ENCODE measurements around the gene TDRD6. TPM values are rescaled to one million over a fixed set of nuclear protein-coding genes. Genes with fewer than 3 reads are reported as not detected.

Gene TDRD6
- total RNA-seq, 1 experiment from 2014 or later = not detected

DNA sequence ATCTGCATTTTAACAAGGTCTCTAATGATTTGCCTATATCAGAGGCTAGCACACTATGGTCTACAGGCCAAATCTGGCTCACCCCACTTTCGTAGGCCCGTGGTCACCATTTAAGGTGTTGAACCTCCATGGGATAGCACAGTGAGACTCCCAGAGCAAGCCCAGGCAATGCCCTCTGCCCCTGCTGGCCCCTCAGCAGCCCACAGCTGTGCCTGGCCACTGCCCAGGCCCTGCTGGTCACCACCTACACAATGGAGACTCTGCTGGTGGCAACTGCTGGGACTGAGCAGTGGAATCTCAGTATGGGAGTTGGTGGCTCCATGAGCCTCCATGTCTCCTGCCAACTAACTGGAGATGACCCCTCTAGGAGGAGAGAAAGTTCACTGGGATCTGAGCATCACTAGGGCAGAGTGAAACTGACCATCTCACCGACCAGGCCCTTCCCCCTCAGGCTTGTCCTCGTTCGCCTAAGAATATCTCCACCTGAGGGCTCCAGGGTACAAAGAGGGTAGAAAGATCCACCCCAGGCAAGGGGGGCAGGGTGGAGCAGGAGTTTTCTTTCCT lies 61.3 kb downstream of the TDRD6 start:
- no peaks in the 10 kb centered on the region for H3K4me1 ChIP-seq (ENCODE audit: insufficient read depth, low read length, poor library complexity, severe bottlenecking)
- no peak overlapping the region for H3K4me3 ChIP-seq (ENCODE audit: low read depth, low read length, poor library complexity, severe bottlenecking)
- DNase-seq (ENCODE audit: low spot score) = no peak
- CTCF ChIA-PET = no interaction called here
- no peak for TF ChIP-seq CTCF (conservative IDR thresholded peaks at IDR 0.05; ENCODE audit: low read depth, low read length)
- TF ChIP-seq EZH2 (IDR thresholded peaks at IDR 0.05; ENCODE audit: borderline replicate concordance, low read depth, low read length, poor library complexity, severe bottlenecking) = no peak
- peaks cover 8% of the 10 kb centered on the region for H3K27me3 ChIP-seq (replicated peaks; ENCODE audit: insufficient read depth, low read depth, low read length, poor library complexity)
- H3K27ac ChIP-seq (ENCODE audit: low read depth, low read length, poor library complexity, severe bottlenecking) = no peak overlapping the region
- POLR2A ChIA-PET (ENCODE audit: low non-redundant PET) = no interaction called here
- H3K36me3 ChIP-seq (ENCODE audit: insufficient read depth, low read length, poor library complexity, severe bottlenecking) = no peaks in the 10 kb centered on the region
- no peaks in the 10 kb centered on the region for H3K9me3 ChIP-seq (ENCODE audit: low read depth, low read length, poor library complexity, severe bottlenecking)
- intact Hi-C loops (cut with micrococcal nuclease; ENCODE audit: unreplicated experiment) = no loop called here
- no TSS peak for BruUV-seq (replicated peaks)

DNA sequence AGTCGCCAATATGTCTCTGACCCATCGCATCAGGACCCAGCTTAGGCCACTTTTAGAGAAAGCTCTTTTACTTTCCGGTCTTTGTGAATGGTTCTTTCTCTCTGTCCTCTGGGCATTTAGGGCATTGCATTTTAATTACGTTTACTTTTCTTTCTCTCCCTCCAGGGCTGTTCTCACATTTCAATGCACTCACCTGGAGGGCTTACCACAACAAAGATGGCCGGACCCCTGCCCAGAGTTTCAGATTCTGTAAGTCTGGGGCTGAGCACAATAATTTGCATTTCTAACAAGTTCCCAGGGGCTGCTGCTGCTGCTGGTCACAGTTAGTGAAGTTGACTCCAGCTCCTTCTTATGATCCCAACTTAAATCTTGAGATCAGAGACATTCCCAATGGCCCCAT lies 62.0 kb downstream of the TDRD6 start:
- H3K36me3 ChIP-seq (ENCODE audit: insufficient read depth, low read length, poor library complexity, severe bottlenecking) = no peaks in the 10 kb centered on the region
- TF ChIP-seq EZH2 (IDR thresholded peaks at IDR 0.05; ENCODE audit: borderline replicate concordance, low read depth, low read length, poor library complexity, severe bottlenecking) = no peak
- TF ChIP-seq CTCF (conservative IDR thresholded peaks at IDR 0.05; ENCODE audit: low read depth, low read length) = no peak
- ChIA-PET CTCF (no interaction called here), POLR2A (ENCODE audit: low non-redundant PET) (no interaction called here)
- no peak overlapping the region for H3K4me3 ChIP-seq (ENCODE audit: low read depth, low read length, poor library complexity, severe bottlenecking)
- intact Hi-C loops (cut with micrococcal nuclease; ENCODE audit: unreplicated experiment) = no loop called here
- H3K27me3 ChIP-seq (replicated peaks; ENCODE audit: insufficient read depth, low read depth, low read length, poor library complexity) = peaks cover 13% of the 10 kb centered on the region
- BruUV-seq (replicated peaks) = no TSS peak
- DNase-seq (ENCODE audit: low spot score) = no peak
- no peaks in the 10 kb centered on the region for H3K9me3 ChIP-seq (ENCODE audit: low read depth, low read length, poor library complexity, severe bottlenecking)
- no peaks in the 10 kb centered on the region for H3K4me1 ChIP-seq (ENCODE audit: insufficient read depth, low read length, poor library complexity, severe bottlenecking)
- no peak overlapping the region for H3K27ac ChIP-seq (ENCODE audit: low read depth, low read length, poor library complexity, severe bottlenecking)

DNA sequence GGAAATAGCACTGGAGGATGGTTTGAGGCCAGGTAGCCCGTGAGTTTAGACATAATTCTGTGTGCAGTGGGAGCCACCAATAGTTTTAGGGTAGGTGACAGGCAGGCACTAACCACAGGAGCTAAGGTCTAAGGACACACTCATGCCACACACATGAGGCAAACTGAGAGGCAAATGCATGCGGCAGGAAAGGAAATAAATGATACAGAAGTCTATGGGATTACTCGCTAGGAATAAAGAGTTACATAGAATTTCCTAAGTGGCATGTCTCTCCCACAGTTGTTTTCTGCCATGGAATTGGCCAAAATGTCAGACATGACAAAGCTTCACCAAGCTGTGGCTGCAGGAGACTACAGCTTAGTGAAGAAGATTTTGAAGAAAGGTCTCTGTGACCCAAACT lies 64.0 kb downstream of the TDRD6 start:
- H3K9me3 ChIP-seq (ENCODE audit: low read depth, low read length, poor library complexity, severe bottlenecking) = no peaks in the 10 kb centered on the region
- ChIA-PET CTCF (no interaction called here), POLR2A (ENCODE audit: low non-redundant PET) (no interaction called here)
- H3K27me3 ChIP-seq (replicated peaks; ENCODE audit: insufficient read depth, low read depth, low read length, poor library complexity) = peaks cover 20% of the 10 kb centered on the region
- DNase-seq (ENCODE audit: low spot score) = no peak
- no peak overlapping the region for H3K4me3 ChIP-seq (ENCODE audit: low read depth, low read length, poor library complexity, severe bottlenecking)
- intact Hi-C loops (cut with micrococcal nuclease; ENCODE audit: unreplicated experiment) = no loop called here
- TF ChIP-seq EZH2 (IDR thresholded peaks at IDR 0.05; ENCODE audit: borderline replicate concordance, low read depth, low read length, poor library complexity, severe bottlenecking) (no peak), CTCF (conservative IDR thresholded peaks at IDR 0.05; ENCODE audit: low read depth, low read length) (no peak)
- no TSS peak for BruUV-seq (replicated peaks)
- H3K27ac ChIP-seq (ENCODE audit: low read depth, low read length, poor library complexity, severe bottlenecking) = no peak overlapping the region
- no peaks in the 10 kb centered on the region for H3K4me1 ChIP-seq (ENCODE audit: insufficient read depth, low read length, poor library complexity, severe bottlenecking)
- no peaks in the 10 kb centered on the region for H3K36me3 ChIP-seq (ENCODE audit: insufficient read depth, low read length, poor library complexity, severe bottlenecking)

Other genes with a start within 250 kb of the TDRD6 start
- 0.13 TPM in 1 of 2 replicates, not detected in the other for gene RCAN2, start 196.4 kb upstream of the TDRD6 start, total RNA-seq (2021)
- gene CYP39A1, start 35.1 kb upstream of the TDRD6 start, total RNA-seq (2021) = 0.17 TPM in 1 of 2 replicates, not detected in the other
- gene SLC25A27, start 34.9 kb upstream of the TDRD6 start, total RNA-seq (2021) = 0.45 and 0.52 TPM in 2 replicates
- not detected in 2 replicates for gene PLA2G7, start 47.5 kb downstream of the TDRD6 start, total RNA-seq (2021)
- gene ANKRD66, start 59.0 kb downstream of the TDRD6 start, total RNA-seq (2021) = not detected in 2 replicates
- gene MEP1A, start 105.5 kb downstream of the TDRD6 start, total RNA-seq (2021) = not detected in 2 replicates
- gene ADGRF5, start 234.1 kb downstream of the TDRD6 start, total RNA-seq (2021) = 0.31 and 0.34 TPM in 2 replicates

All from A673 (cell line).